A673 (cell line): ENCODE data around the gene GALNT9. TPM values are rescaled to one million over a fixed set of nuclear protein-coding genes. Genes with fewer than 3 reads are reported as not detected.
A peak's percentile ranks its signal among the peaks of the same experiment; 100 is the strongest.

Experiments used
- BruUV-seq: library from RNA; stranded (reverse); fragments of 400-500 nt; replicated peaks from 2 replicates; lab custom pipeline; 2021; lab: Mats Ljungman, UMichigan
- CTCF ChIA-PET: fragments of 300-600 bp; sonication (Branson Sonifier 250); formaldehyde crosslinking; loops from one replicate; lab custom pipeline; 2022; ENCODE audit warnings: antibody characterized with exemption; lab: Charles Lee
- POLR2A ChIA-PET: fragments of 300-600 bp; sonication (Branson Sonifier 250); formaldehyde crosslinking; loops from one replicate; lab custom pipeline; 2022; ENCODE audit warnings: antibody characterized with exemption; ENCODE audit not compliant: low non-redundant PET; lab: Charles Lee
- DNase-seq: peaks from one replicate; pipeline ENCODE4 v3.0.0-alpha.2; 2015; ENCODE audit warnings: low spot score
- H3K27ac ChIP-seq: fragments of 200-600 bp; sonication (generic); 2 replicates; pipeline ENCODE4 v1.5.1; 2016; ENCODE audit warnings: mixed run types, low read depth, mild to moderate bottlenecking, mixed read lengths, antibody characterized with exemption, low read length; ENCODE audit not compliant: poor library complexity, severe bottlenecking
- H3K27me3 ChIP-seq: fragments of 200-600 bp; sonication (generic); replicated peaks from 2 replicates; pipeline ENCODE4 v1.6.1; 2017; ENCODE audit warnings: mixed run types, low read depth, mild to moderate bottlenecking, mixed read lengths, antibody characterized with exemption, low read length; ENCODE audit not compliant: insufficient read depth, poor library complexity
- H3K36me3 ChIP-seq: fragments of 200-600 bp; sonication (generic); 2 replicates; pipeline ENCODE4 v1.6.1; 2016; ENCODE audit warnings: mixed run types, mild to moderate bottlenecking, mixed read lengths, antibody characterized with exemption, low read length; ENCODE audit not compliant: insufficient read depth, poor library complexity, severe bottlenecking
- H3K4me1 ChIP-seq: fragments of 200-600 bp; sonication (generic); 2 replicates; pipeline ENCODE4 v1.6.1; 2017; ENCODE audit warnings: mixed run types, mild to moderate bottlenecking, mixed read lengths, antibody characterized with exemption, low read length; ENCODE audit not compliant: insufficient read depth, poor library complexity, severe bottlenecking
- H3K4me3 ChIP-seq: fragments of 200-600 bp; sonication (generic); 2 replicates; pipeline ENCODE4 v1.5.1; 2016; ENCODE audit warnings: low read depth, mixed run types, mild to moderate bottlenecking, mixed read lengths, low read length; ENCODE audit not compliant: poor library complexity, severe bottlenecking
- H3K9me3 ChIP-seq: fragments of 200-600 bp; sonication (generic); 2 replicates; pipeline ENCODE4 v1.6.1; 2016; ENCODE audit warnings: mixed run types, low read depth, mild to moderate bottlenecking, mixed read lengths, antibody characterized with exemption, low read length; ENCODE audit not compliant: poor library complexity, severe bottlenecking
- CTCF ChIP-seq: fragments of 300-800, 200-600 bp; sonication (generic); conservative IDR thresholded peaks from 2 replicates; pipeline ENCODE4 v1.5.1; 2017; ENCODE audit warnings: low read depth, mild to moderate bottlenecking, antibody characterized with exemption, low read length, moderate library complexity, mixed read lengths
- EZH2 ChIP-seq: fragments of 200-600 bp; sonication (generic); IDR thresholded peaks from 2 replicates; pipeline ENCODE4 v1.6.1; 2017; ENCODE audit warnings: borderline replicate concordance, low read depth, mild to moderate bottlenecking, mixed read lengths, antibody characterized with exemption, low read length; ENCODE audit not compliant: poor library complexity, severe bottlenecking
- intact Hi-C: fragments of 100-400 bp; cut with micrococcal nuclease; formaldehyde crosslinking; loops from one replicate; pipeline ENCODE4 v1.10.0; 2022; ENCODE audit not compliant: unreplicated experiment
- total RNA-seq: library from RNA; stranded (reverse); gene quantifications from 2 replicates; pipeline ENCODE4 v1.2.3, GENCODE V29; 2021

GALNT9 gene
- total RNA-seq, 1 experiment from 2014 or later: 7.4 TPM

GRCh38 chr12:132218915-132219314 lies 110.5 kb downstream of the GALNT9 start:
- POLR2A ChIA-PET: no interaction called here
- intact Hi-C loops: loop anchor here (1.0 kb wide), 1 partner anchor 65 kb away; no protein-coding TSS in a partner anchor

GRCh38 chr12:132218527-132218875 lies 110.9 kb downstream of the GALNT9 start:
- no TSS peak for BruUV-seq
- H3K4me1 ChIP-seq: no peaks in the 10 kb centered on the region
- no peak overlapping the region for H3K27ac ChIP-seq
- ChIA-PET CTCF (interaction anchor here (1.5 kb wide), 1 partner anchor 65 kb away, joined by 8 read pairs; no protein-coding TSS in a partner anchor), POLR2A (no interaction called here)
- intact Hi-C loops: no loop called here
- H3K4me3 ChIP-seq: no peak overlapping the region
- H3K36me3 ChIP-seq: no peaks in the 10 kb centered on the region
- TF ChIP-seq EZH2: no peak
- TF ChIP-seq CTCF: no peak
- no peaks in the 10 kb centered on the region for H3K9me3 ChIP-seq
- no peak for DNase-seq
- no peaks in the 10 kb centered on the region for H3K27me3 ChIP-seq

More at GRCh38 chr12:132218915-132219314, 110.5 kb downstream of the GALNT9 start:
- BruUV-seq: no TSS peak
- no peaks in the 10 kb centered on the region for H3K4me1 ChIP-seq
- peak; percentile 72 for DNase-seq
- CTCF ChIA-PET: interaction anchor here (1.5 kb wide), 1 partner anchor 65 kb away, joined by 8 read pairs; no protein-coding TSS in a partner anchor
- no peak overlapping the region for H3K4me3 ChIP-seq
- H3K27me3 ChIP-seq: no peaks in the 10 kb centered on the region
- no peak overlapping the region for H3K27ac ChIP-seq
- TF ChIP-seq EZH2: no peak
- peak; percentile 68 for TF ChIP-seq CTCF
- H3K9me3 ChIP-seq: no peaks in the 10 kb centered on the region
- H3K36me3 ChIP-seq: no peaks in the 10 kb centered on the region

- CTCF ChIA-PET: no interaction called here
- BruUV-seq: no TSS peak
- Histone ChIP-seq H3K4me1 (no peaks in the 10 kb centered on the region), H3K27me3 (no peaks in the 10 kb centered on the region), H3K9me3 (no peaks in the 10 kb centered on the region), H3K36me3 (no peaks in the 10 kb centered on the region), H3K4me3 (no peak overlapping the region), H3K27ac (no peak overlapping the region)
- intact Hi-C loops: no loop called here
- POLR2A ChIA-PET: no interaction called here
- no peak for DNase-seq
- TF ChIP-seq CTCF (no peak), EZH2 (no peak)
Observed at GRCh38 chr12:132217800-132218526, 111.4 kb downstream of the GALNT9 start.
